ENCODE measurements around the gene APMAP. TPM values are rescaled to one million over a fixed set of nuclear protein-coding genes. Genes with fewer than 3 reads are reported as not detected.
"Not testable (repeated sequence)": the region's sequence is repeated elsewhere in the genome, so short reads cannot be mapped to it uniquely, and the experiment has no call there.

APMAP gene
- total and polyA plus RNA-seq, 3 experiments from 2014 or later = 82.5 to 228 (median 83.6) TPM

DNA sequence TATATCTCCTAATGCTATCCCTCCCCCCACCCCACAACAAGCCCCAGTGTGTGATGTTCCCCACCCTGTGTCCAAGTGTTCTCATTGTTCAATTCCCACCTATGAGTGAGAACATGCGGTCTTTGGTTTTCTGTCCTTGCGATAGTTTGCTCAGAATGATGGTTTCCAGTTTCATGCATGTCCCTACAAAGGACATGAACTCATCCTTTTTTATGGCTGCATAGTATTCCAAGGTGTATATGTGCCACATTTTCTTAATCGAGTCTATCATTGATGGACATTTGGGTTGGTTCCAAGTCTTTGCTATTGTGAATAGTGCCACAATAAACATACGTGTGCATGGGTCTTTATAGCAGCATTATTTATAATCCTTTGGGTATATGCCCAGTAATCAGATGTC, 8.8 kb upstream of the APMAP start:
- peaks cover 8 to 35% (median 15%) of the 10 kb centered on the region in 3 donors for H3K36me3 Mint-ChIP-seq
- H3K9me3 ChIP-seq (ENCODE audit: low read length); DNase-seq; H3K4me3 ChIP-seq (ENCODE audit: low read length); H3K4me1 Mint-ChIP-seq; POLR2A ChIA-PET; H3K36me3 ChIP-seq (ENCODE audit: insufficient read depth, low read length); H3K27ac ChIP-seq (ENCODE audit: low read depth, low read length); H3K27me3 ChIP-seq (ENCODE audit: insufficient read depth, low read length, poor library complexity, severe bottlenecking); H3K27me3 Mint-ChIP-seq; H3K27ac Mint-ChIP-seq; H3K4me3 Mint-ChIP-seq; H3K9me3 Mint-ChIP-seq; H3K4me1 ChIP-seq (ENCODE audit: insufficient read depth, low read length): not testable (repeated sequence)
- CTCF ChIA-PET = interaction anchor here (0.9 kb wide), 1 partner anchor 8 kb away, joined by 4 read pairs; no protein-coding TSS in a partner anchor

GRCh38 chr20:25000268-25000801, 7.8 kb upstream of the APMAP start:
- peak overlapping the region in 2 of 8 donors; percentile 23 to 41 for H3K27ac Mint-ChIP-seq
- peaks cover 8 to 25% (median 11%) of the 10 kb centered on the region in 3 donors for H3K36me3 Mint-ChIP-seq

DNA sequence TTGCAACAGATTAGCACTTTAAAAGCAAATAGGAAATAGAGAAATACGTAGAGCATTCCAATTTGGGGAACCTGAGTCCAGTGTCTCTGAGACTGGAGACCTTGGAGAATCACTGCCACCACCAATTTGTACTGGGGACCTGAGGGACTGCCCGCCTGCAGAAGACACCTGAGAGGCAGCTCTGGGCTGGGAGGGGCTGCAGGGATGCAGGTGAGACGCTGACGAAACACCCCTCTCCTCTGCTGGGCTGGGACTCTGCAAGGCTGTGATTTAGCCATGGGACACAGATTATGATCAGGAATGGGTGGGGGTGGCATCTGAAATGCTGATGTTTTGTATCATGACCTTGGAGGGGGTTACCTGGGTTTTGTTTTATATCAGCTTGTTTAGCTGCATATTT, 7.0 kb upstream of the APMAP start:
- peak overlapping the region in 1 of 8 donors; percentile 33 for H3K27ac Mint-ChIP-seq
- POLR2A ChIA-PET = no interaction called here
- CTCF ChIA-PET = interaction anchor here (1.3 to 8.5 kb wide), 2 partner anchors 11 to 62 kb away, joined by 3 to 147 read pairs; partner anchors contain the start of gene ACSS1

More at GRCh38 chr20:25000268-25000801, 7.8 kb upstream of the APMAP start:
- Mint-ChIP-seq H3K4me3 (no peak overlapping the region), H3K27me3 (no peaks in the 10 kb centered on the region), H3K9me3 (peaks cover 0 to 2% (median 0%) of the 10 kb centered on the region in 5 donors), H3K4me1 (peaks cover 0 to under 1% (median 0%) of the 10 kb centered on the region in 3 donors)
- ChIA-PET POLR2A (no interaction called here), CTCF (interaction anchor here (0.9 to 8.5 kb wide), 2 partner anchors 9 to 61 kb away, joined by 4 to 147 read pairs; partner anchors contain the start of gene ACSS1)
- H3K36me3 ChIP-seq (ENCODE audit: insufficient read depth, low read length) = no peaks in the 10 kb centered on the region
- no peaks in the 10 kb centered on the region for H3K9me3 ChIP-seq (ENCODE audit: low read length)
- no peaks in the 10 kb centered on the region for H3K4me1 ChIP-seq (ENCODE audit: insufficient read depth, low read length)
- no peak for DNase-seq
- no peak overlapping the region for H3K4me3 ChIP-seq (ENCODE audit: low read length)
- no peaks in the 10 kb centered on the region for H3K27me3 ChIP-seq (ENCODE audit: insufficient read depth, low read length, poor library complexity, severe bottlenecking)
- no peak overlapping the region for H3K27ac ChIP-seq (ENCODE audit: low read depth, low read length)

GRCh38 chr20:24998631-24999445, 6.3 kb upstream of the APMAP start:
- H3K27me3 ChIP-seq (ENCODE audit: insufficient read depth, low read length, poor library complexity, severe bottlenecking) = no peaks in the 10 kb centered on the region
- H3K4me3 Mint-ChIP-seq = peak overlapping the region in 1 of 7 donors; percentile 2
- peaks cover 0 to 2% of the 10 kb centered on the region in 2 donors for H3K27me3 Mint-ChIP-seq
- H3K4me3 ChIP-seq (ENCODE audit: low read length) = no peak overlapping the region
- no peaks in the 10 kb centered on the region for H3K36me3 ChIP-seq (ENCODE audit: insufficient read depth, low read length)
- no peaks in the 10 kb centered on the region for H3K9me3 ChIP-seq (ENCODE audit: low read length)
- H3K36me3 Mint-ChIP-seq = peaks cover 8 to 14% (median 8%) of the 10 kb centered on the region in 3 donors
- peaks cover 0 to 2% (median 0%) of the 10 kb centered on the region in 5 donors for H3K9me3 Mint-ChIP-seq
- H3K27ac ChIP-seq (ENCODE audit: low read depth, low read length) = no peak overlapping the region
- CTCF ChIA-PET = interaction anchor here (1.3 to 8.5 kb wide), 2 partner anchors 12 to 63 kb away, joined by 3 to 147 read pairs; partner anchors contain the start of gene ACSS1
- H3K27ac Mint-ChIP-seq = peak overlapping the region in 4 of 8 donors; percentile 9 to 94 (median 26)
- no peak for DNase-seq
- POLR2A ChIA-PET = no interaction called here
- H3K4me1 ChIP-seq (ENCODE audit: insufficient read depth, low read length) = peaks cover 12% of the 10 kb centered on the region
- peaks cover 9 to 15% (median 12%) of the 10 kb centered on the region in 3 donors for H3K4me1 Mint-ChIP-seq

More for the DNA sequence above, 7.0 kb upstream of the APMAP start:
- Histone ChIP-seq H3K4me3 (ENCODE audit: low read length) (no peak overlapping the region), H3K27ac (ENCODE audit: low read depth, low read length) (no peak overlapping the region), H3K36me3 (ENCODE audit: insufficient read depth, low read length) (no peaks in the 10 kb centered on the region), H3K4me1 (ENCODE audit: insufficient read depth, low read length) (peaks cover 7% of the 10 kb centered on the region), H3K27me3 (ENCODE audit: insufficient read depth, low read length, poor library complexity, severe bottlenecking) (no peaks in the 10 kb centered on the region), H3K9me3 (ENCODE audit: low read length) (no peaks in the 10 kb centered on the region)
- H3K9me3 Mint-ChIP-seq = peaks cover 0 to 2% (median 0%) of the 10 kb centered on the region in 5 donors
- no peak for DNase-seq
- H3K27me3 Mint-ChIP-seq = peaks cover 0 to 2% of the 10 kb centered on the region in 2 donors
- no peak overlapping the region for H3K4me3 Mint-ChIP-seq
- peaks cover 8 to 21% (median 11%) of the 10 kb centered on the region in 3 donors for H3K36me3 Mint-ChIP-seq
- H3K4me1 Mint-ChIP-seq = peaks cover 6 to 8% (median 6%) of the 10 kb centered on the region in 3 donors

DNA sequence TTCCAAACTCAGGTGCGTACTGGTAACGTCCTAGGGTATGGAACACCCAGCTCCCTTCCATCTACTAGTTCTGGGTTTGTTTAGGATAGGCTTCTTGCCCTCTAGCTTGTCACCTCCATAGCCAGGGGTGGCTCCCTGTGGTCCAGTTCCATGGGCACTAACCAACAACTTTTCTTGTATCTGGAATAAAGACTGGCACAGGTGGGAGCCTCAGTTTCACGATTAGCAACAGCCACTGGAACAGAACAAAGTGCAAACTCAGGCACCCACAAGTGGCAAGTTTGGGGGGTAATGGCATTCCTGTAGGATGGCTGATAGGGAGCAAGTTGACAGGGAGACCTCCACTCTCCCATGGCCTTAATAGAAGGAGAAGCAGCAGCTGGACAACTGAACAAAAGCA, 5.6 kb upstream of the APMAP start:
- peaks cover 17% of the 10 kb centered on the region for H3K4me1 ChIP-seq (ENCODE audit: insufficient read depth, low read length)
- H3K27me3 ChIP-seq (ENCODE audit: insufficient read depth, low read length, poor library complexity, severe bottlenecking) = no peaks in the 10 kb centered on the region
- no peak overlapping the region for H3K27ac ChIP-seq (ENCODE audit: low read depth, low read length)
- no peak for DNase-seq
- Mint-ChIP-seq H3K36me3 (peaks cover 5 to 11% (median 8%) of the 10 kb centered on the region in 3 donors), H3K9me3 (peaks cover 0 to 2% (median 0%) of the 10 kb centered on the region in 5 donors), H3K27ac (peak overlapping the region in 1 of 8 donors; percentile 40), H3K4me1 (peaks cover 14 to 22% (median 19%) of the 10 kb centered on the region in 3 donors), H3K27me3 (peaks cover 0 to 2% of the 10 kb centered on the region in 2 donors), H3K4me3 (peak overlapping the region in 1 of 7 donors; percentile 2)
- no peaks in the 10 kb centered on the region for H3K9me3 ChIP-seq (ENCODE audit: low read length)
- no peaks in the 10 kb centered on the region for H3K36me3 ChIP-seq (ENCODE audit: insufficient read depth, low read length)
- CTCF ChIA-PET = interaction anchor here (0.9 to 8.5 kb wide), 3 partner anchors 9 to 64 kb away, joined by 3 to 147 read pairs (median 3); partner anchors contain the start of gene ACSS1
- POLR2A ChIA-PET = no interaction called here
- H3K4me3 ChIP-seq (ENCODE audit: low read length) = no peak overlapping the region

- DNase-seq = no peak
- no peaks in the 10 kb centered on the region for H3K36me3 ChIP-seq (ENCODE audit: insufficient read depth, low read length)
- Mint-ChIP-seq H3K36me3 (peaks cover 0 to 11% (median 0%) of the 10 kb centered on the region in 3 donors), H3K9me3 (peaks cover 0 to under 1% (median 0%) of the 10 kb centered on the region in 5 donors), H3K4me3 (peak overlapping the region in 1 of 7 donors; percentile 32), H3K27me3 (peaks cover 0 to 3% of the 10 kb centered on the region in 2 donors), H3K27ac (peak overlapping the region in 3 of 8 donors; percentile 24 to 53 (median 43)), H3K4me1 (peaks cover 20 to 30% (median 26%) of the 10 kb centered on the region in 3 donors)
- no peaks in the 10 kb centered on the region for H3K27me3 ChIP-seq (ENCODE audit: insufficient read depth, low read length, poor library complexity, severe bottlenecking)
- no peak overlapping the region for H3K4me3 ChIP-seq (ENCODE audit: low read length)
- ChIA-PET CTCF (interaction anchor here (1.5 to 8.5 kb wide), 5 partner anchors 65 to 182 kb away, joined by 5 to 147 read pairs (median 6); partner anchors contain the start of gene ACSS1), POLR2A (interaction anchor here (1.2 kb wide), 1 partner anchor 67 kb away, joined by 6 read pairs; no protein-coding TSS in a partner anchor)
- H3K27ac ChIP-seq (ENCODE audit: low read depth, low read length) = no peak overlapping the region
- peaks cover 22% of the 10 kb centered on the region for H3K4me1 ChIP-seq (ENCODE audit: insufficient read depth, low read length)
- H3K9me3 ChIP-seq (ENCODE audit: low read length) = no peaks in the 10 kb centered on the region
These were observed 4.2 kb upstream of the APMAP start for GRCh38 chr20:24996449-24997377.
